HEK293 (cell line): ENCODE results near the gene SYT14.

Experiments
- CTCF ChIA-PET: fragments of 350-600 bp; formaldehyde crosslinking; extraction: SDS; loops from one replicate; lab custom pipeline; 2021; ENCODE audit warnings: antibody characterized with exemption; lab: Yijun Ruan, JAX
- POLR2A ChIA-PET: fragments of 300-600 bp; formaldehyde crosslinking; extraction: SDS; loops from one replicate; lab custom pipeline; 2020; ENCODE audit warnings: antibody characterized with exemption, inconsistent platforms; lab: Yijun Ruan, JAX
- H3K27ac ChIP-seq: fragments of 200-500 bp; sonication (Bioruptor generic); 2 replicates; pipeline ENCODE4 v1.5.1; 2014; ENCODE audit warnings: low read depth, low read length, control low read depth, inconsistent platforms; ENCODE audit errors: extremely low read depth
- H3K36me3 ChIP-seq, 2 experiments: fragments of 200-500 bp in 1 of 2; sonication (Bioruptor generic) in 1 of 2; 1 replicate in 1 of 2; 2 replicates in 1 of 2; pipeline ENCODE4 v1.5.1; 2014 to 2017; ENCODE audit warnings: inconsistent platforms in 2 of 2, low read length in 2 of 2; ENCODE audit not compliant: control insufficient read depth in 2 of 2, insufficient read depth in 1 of 2
- H3K4me1 ChIP-seq: fragments of 200-500 bp; sonication (Bioruptor generic); 2 replicates; pipeline ENCODE4 v1.5.1; 2014; ENCODE audit warnings: mild to moderate bottlenecking, low read length, inconsistent platforms; ENCODE audit not compliant: control insufficient read depth, insufficient read depth
- H3K4me3 ChIP-seq: 2 replicates; pipeline ENCODE4 v1.5.1; 2011; ENCODE audit warnings: low read depth, mild to moderate bottlenecking, control low read depth, low read length, moderate library complexity
- H3K9me3 ChIP-seq: fragments of 200-500 bp; sonication (Bioruptor generic); 2 replicates; pipeline ENCODE4 v1.5.1; 2014; ENCODE audit warnings: low read depth, low read length, inconsistent platforms; ENCODE audit not compliant: control insufficient read depth, insufficient read depth
- BCL11B ChIP-seq: fragments of 450-650 bp; formaldehyde crosslinking; IDR thresholded peaks from 2 replicates; pipeline ENCODE4 v1.5.1; 2016; ENCODE audit warnings: low read depth, missing biosample characterization, missing genetic modification characterization
- BCL6B ChIP-seq: fragments of 450-650 bp; formaldehyde crosslinking; IDR thresholded peaks from 2 replicates; pipeline ENCODE4 v1.5.1; 2017; ENCODE audit warnings: missing biosample characterization, missing genetic modification characterization
- HIC1 ChIP-seq: fragments of 450-650 bp; formaldehyde crosslinking; IDR thresholded peaks from 2 replicates; pipeline ENCODE4 v1.5.1; 2016; ENCODE audit warnings: missing biosample characterization, missing genetic modification characterization
- KLF7 ChIP-seq: fragments of 450-650 bp; formaldehyde crosslinking; IDR thresholded peaks from 2 replicates; pipeline ENCODE4 v1.5.1; 2016; ENCODE audit warnings: missing biosample characterization, missing genetic modification characterization, borderline replicate concordance
- SALL2 ChIP-seq: fragments of 450-650 bp; formaldehyde crosslinking; IDR thresholded peaks from 2 replicates; pipeline ENCODE4 v1.5.0; 2017; ENCODE audit warnings: missing biosample characterization, mild to moderate bottlenecking, missing genetic modification characterization, borderline replicate concordance
- SETDB1 ChIP-seq: IDR thresholded peaks from one replicate; pipeline ENCODE4 v1.6.1; 2017; ENCODE audit warnings: mild to moderate bottlenecking, low read length, moderate library complexity, mixed read lengths; ENCODE audit not compliant: insufficient read length
- ZBTB21 ChIP-seq: fragments of 450-650 bp; formaldehyde crosslinking; IDR thresholded peaks from 2 replicates; pipeline ENCODE4 v1.5.1; 2017; ENCODE audit warnings: missing biosample characterization, missing genetic modification characterization
- ZBTB8A ChIP-seq: fragments of 450-650 bp; formaldehyde crosslinking; IDR thresholded peaks from 2 replicates; pipeline ENCODE4 v1.5.1; 2016; ENCODE audit warnings: missing biosample characterization, missing genetic modification characterization
- ZFP41 ChIP-seq: fragments of 450-650 bp; formaldehyde crosslinking; IDR thresholded peaks from 2 replicates; pipeline ENCODE4 v1.5.1; 2016; ENCODE audit warnings: missing biosample characterization, missing genetic modification characterization, borderline replicate concordance
- ZNF16 ChIP-seq: fragments of 450-650 bp; formaldehyde crosslinking; IDR thresholded peaks from 2 replicates; pipeline ENCODE4 v1.5.1; 2016; ENCODE audit warnings: low read depth, missing biosample characterization, missing genetic modification characterization
- ZNF184 ChIP-seq: fragments of 450-650 bp; IDR thresholded peaks from 2 replicates; pipeline ENCODE4 v1.5.1; 2018; ENCODE audit warnings: missing biosample characterization, mild to moderate bottlenecking, missing genetic modification characterization
- ZNF223 ChIP-seq: fragments of 450-650 bp; formaldehyde crosslinking; IDR thresholded peaks from 2 replicates; pipeline ENCODE4 v1.5.1; 2016; ENCODE audit warnings: missing biosample characterization, missing genetic modification characterization
- ZNF398 ChIP-seq: fragments of 450-650 bp; formaldehyde crosslinking; IDR thresholded peaks from 2 replicates; pipeline ENCODE4 v1.5.1; 2017; ENCODE audit warnings: missing biosample characterization, missing genetic modification characterization
- ZNF548 ChIP-seq: fragments of 450-650 bp; formaldehyde crosslinking; IDR thresholded peaks from 2 replicates; pipeline ENCODE4 v1.5.1; 2016; ENCODE audit warnings: missing biosample characterization, missing genetic modification characterization
- ZNF596 ChIP-seq: fragments of 450-650 bp; IDR thresholded peaks from 2 replicates; pipeline ENCODE4 v1.5.0; 2018; ENCODE audit warnings: missing biosample characterization, mild to moderate bottlenecking, missing genetic modification characterization, moderate library complexity
- ZNF621 ChIP-seq: fragments of 450-650 bp; formaldehyde crosslinking; IDR thresholded peaks from 2 replicates; pipeline ENCODE4 v1.5.1; 2017; ENCODE audit warnings: missing biosample characterization, missing genetic modification characterization
- ZNF645 ChIP-seq: fragments of 450-650 bp; formaldehyde crosslinking; IDR thresholded peaks from 2 replicates; pipeline ENCODE4; 2016; ENCODE audit warnings: missing biosample characterization, missing genetic modification characterization
- ZNF704 ChIP-seq: fragments of 450-650 bp; formaldehyde crosslinking; IDR thresholded peaks from 2 replicates; pipeline ENCODE4 v1.5.1; 2016; ENCODE audit warnings: missing biosample characterization, missing genetic modification characterization
- ZNF707 ChIP-seq: fragments of 450-650 bp; formaldehyde crosslinking; IDR thresholded peaks from 2 replicates; pipeline ENCODE4 v1.5.1; 2016; ENCODE audit warnings: missing biosample characterization, missing genetic modification characterization
- ZNF76 ChIP-seq: fragments of 450-650 bp; formaldehyde crosslinking; IDR thresholded peaks from 2 replicates; pipeline ENCODE4; 2016; ENCODE audit warnings: low read depth, missing biosample characterization, missing genetic modification characterization, borderline replicate concordance
- ZSCAN16 ChIP-seq: fragments of 450-650 bp; formaldehyde crosslinking; IDR thresholded peaks from 2 replicates; pipeline ENCODE4 v1.5.1; 2016; ENCODE audit warnings: missing biosample characterization, missing genetic modification characterization

Gene SYT14

GRCh38 chr1:209985002-209985401 is 47.0 kb downstream of the SYT14 start:
- POLR2A ChIA-PET: no interaction called here
- Histone ChIP-seq H3K4me3 (no peak overlapping the region), H3K9me3 (no peaks in the 10 kb centered on the region), H3K36me3 (no peaks in the 10 kb centered on the region), H3K27ac (no peak overlapping the region), H3K4me1 (no peaks in the 10 kb centered on the region)
- CTCF ChIA-PET: interaction anchor here (2.4 kb wide), 1 partner anchor 125 kb away, joined by 12 read pairs; no protein-coding TSS in a partner anchor
- TF ChIP-seq SETDB1 (no peak), KLF7 (tag by site-specific recombination) (no peak), ZNF548 (tag by site-specific recombination) (no peak), ZBTB21 (tag by site-specific recombination) (no peak)

GRCh38 chr1:209988706-209989105 is 50.7 kb downstream of the SYT14 start:
- H3K9me3 ChIP-seq: no peaks in the 10 kb centered on the region
- no peaks in the 10 kb centered on the region for H3K4me1 ChIP-seq
- H3K27ac ChIP-seq: no peak overlapping the region
- TF ChIP-seq ZNF76: no peak
- TF ChIP-seq ZBTB8A (tag by site-specific recombination): no peak
- no peak for TF ChIP-seq ZNF596 (tag by site-specific recombination)
- no peak for TF ChIP-seq ZNF707 (tag by site-specific recombination)
- TF ChIP-seq SALL2 (tag by site-specific recombination): no peak
- no peak for TF ChIP-seq HIC1
- TF ChIP-seq ZNF184 (tag by site-specific recombination): no peak
- no peak for TF ChIP-seq ZNF704 (tag by site-specific recombination)
- TF ChIP-seq ZNF621 (tag by site-specific recombination): no peak
- no peak for TF ChIP-seq BCL6B (tag by site-specific recombination)
- no peak for TF ChIP-seq ZSCAN16 (tag by site-specific recombination)
- TF ChIP-seq ZNF223 (tag by site-specific recombination): no peak
- no peak for TF ChIP-seq ZFP41 (tag by site-specific recombination)
- TF ChIP-seq ZNF645 (tag by site-specific recombination): no peak
- no peak for TF ChIP-seq ZNF398 (tag by site-specific recombination)
- TF ChIP-seq ZNF16 (tag by site-specific recombination): no peak
- TF ChIP-seq BCL11B: no peak
- no peaks in the 10 kb centered on the region for H3K36me3 ChIP-seq
- ChIA-PET POLR2A (no interaction called here), CTCF (interaction anchor here (0.6 to 4.2 kb wide), 23 partner anchors 10 to 452 kb away, joined by 3 to 84 read pairs (median 5); partner anchors contain the start of gene UTP25)
- no peak overlapping the region for H3K4me3 ChIP-seq
